ENCODE results near the gene POGLUT2. TPM values are rescaled to one million over a fixed set of nuclear protein-coding genes. Genes with fewer than 3 reads are reported as not detected.

The POGLUT2 gene
- total and polyA plus RNA-seq, 10 of the 15 experiments (the other 5 are each of a cell fraction or from before 2014, with no cell fraction given) = 2.9 to 11.3 (median 7.6) TPM

DNA sequence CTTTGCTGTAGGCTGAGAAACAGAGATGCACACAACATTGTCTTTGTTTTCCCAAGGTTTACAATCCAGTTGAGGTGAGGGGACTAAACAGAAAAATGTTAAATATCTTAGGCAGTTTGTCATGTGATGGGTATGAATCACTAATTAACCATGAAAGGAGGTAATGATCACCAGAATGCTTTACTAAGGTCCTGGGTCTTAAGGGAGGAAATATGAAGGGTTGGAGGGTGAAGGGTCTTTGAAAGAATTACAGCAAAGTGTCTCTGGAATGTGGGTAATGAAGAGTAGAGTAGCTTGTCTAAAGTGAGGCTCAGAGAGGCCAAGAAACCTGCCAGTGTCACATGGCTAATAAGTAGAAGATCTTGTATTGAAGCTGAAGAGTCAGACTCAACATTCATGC lies 19.1 kb upstream of the POGLUT2 start (continued):
- no peak for TF ChIP-seq RAD21 (IDR thresholded peaks at IDR 0.05; ENCODE audit: insufficient read depth, low read depth, low read length)
- TF ChIP-seq DPF2 (IDR thresholded peaks at IDR 0.05) = no peak
- TF ChIP-seq, protein P1, sequence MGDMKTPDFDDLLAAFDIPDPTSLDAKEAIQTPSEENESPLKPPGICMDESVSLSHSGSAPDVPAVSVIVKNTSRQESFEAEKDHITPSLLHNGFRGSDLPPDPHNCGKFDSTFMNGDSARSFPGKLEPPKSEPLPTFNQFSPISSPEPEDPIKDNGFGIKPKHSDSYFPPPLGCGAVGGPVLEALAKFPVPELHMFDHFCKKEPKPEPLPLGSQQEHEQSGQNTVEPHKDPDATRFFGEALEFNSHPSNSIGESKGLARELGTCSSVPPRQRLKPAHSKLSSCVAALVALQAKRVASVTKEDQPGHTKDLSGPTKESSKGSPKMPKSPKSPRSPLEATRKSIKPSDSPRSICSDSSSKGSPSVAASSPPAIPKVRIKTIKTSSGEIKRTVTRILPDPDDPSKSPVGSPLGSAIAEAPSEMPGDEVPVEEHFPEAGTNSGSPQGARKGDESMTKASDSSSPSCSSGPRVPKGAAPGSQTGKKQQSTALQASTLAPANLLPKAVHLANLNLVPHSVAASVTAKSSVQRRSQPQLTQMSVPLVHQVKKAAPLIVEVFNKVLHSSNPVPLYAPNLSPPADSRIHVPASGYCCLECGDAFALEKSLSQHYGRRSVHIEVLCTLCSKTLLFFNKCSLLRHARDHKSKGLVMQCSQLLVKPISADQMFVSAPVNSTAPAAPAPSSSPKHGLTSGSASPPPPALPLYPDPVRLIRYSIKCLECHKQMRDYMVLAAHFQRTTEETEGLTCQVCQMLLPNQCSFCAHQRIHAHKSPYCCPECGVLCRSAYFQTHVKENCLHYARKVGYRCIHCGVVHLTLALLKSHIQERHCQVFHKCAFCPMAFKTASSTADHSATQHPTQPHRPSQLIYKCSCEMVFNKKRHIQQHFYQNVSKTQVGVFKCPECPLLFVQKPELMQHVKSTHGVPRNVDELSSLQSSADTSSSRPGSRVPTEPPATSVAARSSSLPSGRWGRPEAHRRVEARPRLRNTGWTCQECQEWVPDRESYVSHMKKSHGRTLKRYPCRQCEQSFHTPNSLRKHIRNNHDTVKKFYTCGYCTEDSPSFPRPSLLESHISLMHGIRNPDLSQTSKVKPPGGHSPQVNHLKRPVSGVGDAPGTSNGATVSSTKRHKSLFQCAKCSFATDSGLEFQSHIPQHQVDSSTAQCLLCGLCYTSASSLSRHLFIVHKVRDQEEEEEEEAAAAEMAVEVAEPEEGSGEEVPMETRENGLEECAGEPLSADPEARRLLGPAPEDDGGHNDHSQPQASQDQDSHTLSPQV (IDR thresholded peaks at IDR 0.05) = no peak
- TF ChIP-seq CHD1 (IDR thresholded peaks at IDR 0.05; ENCODE audit: low read depth, low read length) = no peak
- TF ChIP-seq HDAC2 (IDR thresholded peaks at IDR 0.05) = no peak
- no peak for TF ChIP-seq MTA2 (IDR thresholded peaks at IDR 0.05; ENCODE audit: low read depth)
- no peak for TF ChIP-seq SMAD5 (IDR thresholded peaks at IDR 0.05; ENCODE audit: low read depth)
- no peak for TF ChIP-seq EED (IDR thresholded peaks at IDR 0.05; ENCODE audit: low read depth)
- TF ChIP-seq POLR2AphosphoS5 (IDR thresholded peaks at IDR 0.05; ENCODE audit: low read length) = no peak

DNA sequence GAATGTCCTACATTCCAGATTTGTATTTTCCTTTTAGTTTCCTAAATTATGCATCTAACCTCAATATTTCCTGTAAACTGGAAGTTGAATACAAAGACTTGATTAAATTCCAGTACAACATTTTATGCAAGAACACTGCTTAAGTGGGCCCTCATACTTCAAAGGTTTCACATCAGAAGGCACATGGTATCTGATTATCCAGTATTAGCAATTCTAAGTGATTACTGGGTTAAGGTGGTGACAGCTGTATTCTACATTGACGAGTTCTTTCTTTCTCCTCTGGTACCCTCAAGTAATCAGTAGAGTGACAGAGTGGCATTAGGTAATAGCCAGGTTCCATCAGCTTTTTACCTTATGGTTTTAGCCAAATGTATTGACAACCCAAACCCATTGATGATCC lies 18.5 kb upstream of the POGLUT2 start:
- no peak overlapping the region for H3K27ac ChIP-seq (ENCODE audit: control insufficient read depth, insufficient read depth)
- FAIRE-seq = no peak
- no peak for DNase-seq (ENCODE audit: low read depth, low spot score)
- H3K4me1 ChIP-seq (ENCODE audit: control insufficient read depth, insufficient read depth, low read length) = peaks cover 19% of the 10 kb centered on the region
- POLR2A ChIA-PET = no interaction called here
- 100% methylated on average over 1 of the region's 1 CpG for WGBS (ENCODE audit: insufficient coverage, insufficient replicate concordance, low lambda C conversion rate, missing lambda C conversion rate)
- peaks cover 8% of the 10 kb centered on the region for H3K79me2 ChIP-seq (ENCODE audit: control insufficient read depth, insufficient read depth, low read length)
- H3K4me2 ChIP-seq (ENCODE audit: control insufficient read depth, insufficient read depth) = no peak overlapping the region
- intact Hi-C loops (cut with micrococcal nuclease; ENCODE audit: unreplicated experiment) = no loop called here
- RAD21 ChIA-PET (ENCODE audit: unreplicated experiment) = interaction anchor here (1.0 kb wide), 1 partner anchor 28 kb away, joined by 3 read pairs; no protein-coding TSS in a partner anchor
- ATAC-seq = no peak
- no peaks in the 10 kb centered on the region for H4K20me1 ChIP-seq (ENCODE audit: control insufficient read depth, insufficient read depth)
- no peaks in the 10 kb centered on the region for H3K27me3 ChIP-seq (replicated peaks in 1 of 2; ENCODE audit: control insufficient read depth in 2 of 2, insufficient read depth in 2 of 2, low read length in 1 of 2)
- H2AFZ ChIP-seq (ENCODE audit: control insufficient read depth, low read depth, low read length) = no peak overlapping the region
- BruUV-seq (replicated peaks) = no TSS peak
- no peaks in the 10 kb centered on the region; the same call in 2 of the 3 replicates for H3K9me3 ChIP-seq (replicated peaks; ENCODE audit: control insufficient read depth, insufficient read depth, low read length)
- H3K36me3 ChIP-seq (ENCODE audit: control insufficient read depth in 2 of 2, insufficient read depth in 2 of 2, low read length in 1 of 2) = peaks cover 3% of the 10 kb centered on the region in 2 experiments
- no peak overlapping the region for H3K4me3 ChIP-seq
- CTCF ChIA-PET = interaction anchor here (1.1 to 1.3 kb wide), 2 partner anchors 8 to 12 kb away, joined by 4 read pairs; no protein-coding TSS in a partner anchor
- no peak overlapping the region for H3K9ac ChIP-seq (ENCODE audit: control insufficient read depth, insufficient read depth, low read length)
- in situ Hi-C loops (cut with MboI) = no loop called here
- SMC1A ChIA-PET (ENCODE audit: uncharacterized antibody, unreplicated experiment) = interaction anchor here (0.9 to 1.1 kb wide), 2 partner anchors 9 to 16 kb away, joined by 3 read pairs; no protein-coding TSS in a partner anchor
- TF ChIP-seq SUPT20H (IDR thresholded peaks at IDR 0.05; ENCODE audit: borderline replicate concordance, control insufficient read depth, low read depth, low read length) (no peak), IKZF1 (conservative IDR thresholded peaks at IDR 0.05) (no peak), LARP7 (IDR thresholded peaks at IDR 0.05) (no peak), KAT2A (conservative IDR thresholded peaks at IDR 0.05; ENCODE audit: control insufficient read depth, low read depth, low read length) (no peak), BACH1 (IDR thresholded peaks at IDR 0.05; ENCODE audit: borderline replicate concordance) (no peak), BHLHE40 (IDR thresholded peaks at IDR 0.05; ENCODE audit: borderline replicate concordance in 1 of 2, low read depth in 2 of 2, low read length in 1 of 2) (no peak), KDM1A (IDR thresholded peaks at IDR 0.05; ENCODE audit: borderline replicate concordance) (no peak), SREBF2 (IDR thresholded peaks at IDR 0.05; ENCODE audit: low read length) (no peak), SIN3A (IDR thresholded peaks at IDR 0.05; ENCODE audit: low read depth, low read length) (no peak), STAT1 (conservative IDR thresholded peaks at IDR 0.05) (no peak), EED (IDR thresholded peaks at IDR 0.05; ENCODE audit: low read depth) (no peak), FOXK2 (IDR thresholded peaks at IDR 0.05) (no peak)
- TF ChIP-seq, protein P2, sequence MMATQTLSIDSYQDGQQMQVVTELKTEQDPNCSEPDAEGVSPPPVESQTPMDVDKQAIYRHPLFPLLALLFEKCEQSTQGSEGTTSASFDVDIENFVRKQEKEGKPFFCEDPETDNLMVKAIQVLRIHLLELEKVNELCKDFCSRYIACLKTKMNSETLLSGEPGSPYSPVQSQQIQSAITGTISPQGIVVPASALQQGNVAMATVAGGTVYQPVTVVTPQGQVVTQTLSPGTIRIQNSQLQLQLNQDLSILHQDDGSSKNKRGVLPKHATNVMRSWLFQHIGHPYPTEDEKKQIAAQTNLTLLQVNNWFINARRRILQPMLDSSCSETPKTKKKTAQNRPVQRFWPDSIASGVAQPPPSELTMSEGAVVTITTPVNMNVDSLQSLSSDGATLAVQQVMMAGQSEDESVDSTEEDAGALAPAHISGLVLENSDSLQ (IDR thresholded peaks at IDR 0.05) = no peak
